Gastroesophageal sphincter (tissue), 4 donors: ENCODE results near the gene DGAT2. TPM values are rescaled to one million over a fixed set of nuclear protein-coding genes. Genes with fewer than 3 reads are reported as not detected.

ENCODE experiments used
- ATAC-seq: fragments of 150-250 bp; one replicate; pipeline ENCODE4 v1.9.1; 2016; ENCODE audit warnings: mild to moderate bottlenecking, moderate library complexity
- H3K27ac ChIP-seq, 4 donors: fragments of 200-600 bp; sonication (generic) in 3 of 4; 1 replicate in 3 of 4; 2 replicates in 1 of 4; pipeline ENCODE4 v1.5.1; 2016 to 2019
- H3K27me3 ChIP-seq: fragments of 200-600 bp; sonication (generic); one replicate; pipeline ENCODE4 v1.5.1; 2019
- H3K36me3 ChIP-seq, 2 donors: fragments of 200-600 bp; sonication (generic); one replicate each; pipeline ENCODE4 v1.5.1; 2019; ENCODE audit warnings: control low read depth in 1 of 2
- H3K4me1 ChIP-seq, 3 donors: fragments of 200-600 bp; sonication (generic); 1 replicate in 2 of 3; 2 replicates in 1 of 3; pipeline ENCODE4 v1.5.1; 2016 to 2019; ENCODE audit warnings: control low read depth in 2 of 3
- H3K4me3 ChIP-seq, 2 donors: fragments of 200-600 bp; sonication (generic); one replicate each; pipeline ENCODE4 v1.5.1; 2019; ENCODE audit warnings: mild to moderate bottlenecking in 1 of 2, moderate library complexity in 1 of 2
- H3K9me3 ChIP-seq, 3 donors: fragments of 200-600 bp; sonication (generic); one replicate each; pipeline ENCODE4 v1.5.1; 2017 to 2019; ENCODE audit warnings: control low read depth in 2 of 3
- EP300 ChIP-seq: sonication (generic); formaldehyde crosslinking; IDR thresholded peaks from one replicate; pipeline ENCODE4 v1.6.1; 2017; ENCODE audit warnings: antibody characterized with exemption, mild to moderate bottlenecking
- POLR2A ChIP-seq, 2 donors: fragments of 450-650 bp; IDR thresholded peaks; one replicate each; pipeline ENCODE4 v1.6.1; 2017; ENCODE audit warnings: antibody characterized with exemption in 2 of 2, mild to moderate bottlenecking in 2 of 2, moderate library complexity in 1 of 2
- POLR2AphosphoS5 ChIP-seq: sonication (generic); formaldehyde crosslinking; IDR thresholded peaks from one replicate; pipeline ENCODE4 v1.6.1; 2017; ENCODE audit warnings: antibody characterized with exemption
- WGBS, 2 donors: methylation state at CpG; one replicate each; pipeline ENCODE4 v1.1.5; 2018; ENCODE audit warnings: low coverage in 1 of 2; 5-methylcytosine and 5-hydroxymethylcytosine counted together
- total RNA-seq, 4 donors: library from RNA; depleted of rRNA; stranded (reverse); fragments of >200 nt; gene quantifications; one replicate each; pipeline ENCODE4 v1.1.0, GENCODE V29; 2016
- TF ChIP-seq, protein P1 (sequence below), 4 experiments: fragments of 200-600 bp in 2 of 4; fragments of 450-650 bp in 2 of 4; sonication (generic) in 1 of 4; IDR thresholded peaks; one replicate each; pipeline ENCODE4 v1.5.1; 2017 to 2019; ENCODE audit warnings: antibody characterized with exemption in 4 of 4, mild to moderate bottlenecking in 2 of 4, moderate library complexity in 2 of 4

The DGAT2 gene
- total RNA-seq, 4 donors from 2014 or later, result 0.74 to 14.4 (median 1.5) TPM

DNA sequence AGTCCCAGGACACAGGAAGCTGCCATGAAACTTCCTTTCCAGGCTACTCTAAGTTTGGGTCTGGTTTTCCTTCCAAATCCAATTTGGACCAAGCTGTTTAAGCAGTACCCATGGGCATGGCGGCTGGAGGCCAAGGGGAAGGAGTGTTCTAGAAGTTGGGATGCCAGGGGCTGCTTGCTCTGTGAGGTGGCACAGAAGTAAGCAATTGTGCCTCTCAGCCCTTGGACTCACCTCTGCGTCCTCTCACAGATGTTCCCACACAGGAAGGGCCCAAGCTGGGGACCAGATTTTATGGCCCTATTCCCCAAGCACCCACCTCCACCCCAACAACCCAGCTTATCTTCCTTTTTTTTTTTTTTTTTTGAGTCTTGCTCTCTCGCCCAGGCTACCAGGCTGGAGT lies 3.5 kb upstream of the DGAT2 start:
- Histone ChIP-seq H3K4me1 (peaks cover 0 to 22% (median 12%) of the 10 kb centered on the region in 3 donors), H3K36me3 (no peaks in the 10 kb centered on the region), H3K27me3 (peaks cover 14% of the 10 kb centered on the region), H3K9me3 (no peaks in the 10 kb centered on the region), H3K27ac (no peak overlapping the region), H3K4me3 (no peak overlapping the region)
- TF ChIP-seq, protein P1, sequence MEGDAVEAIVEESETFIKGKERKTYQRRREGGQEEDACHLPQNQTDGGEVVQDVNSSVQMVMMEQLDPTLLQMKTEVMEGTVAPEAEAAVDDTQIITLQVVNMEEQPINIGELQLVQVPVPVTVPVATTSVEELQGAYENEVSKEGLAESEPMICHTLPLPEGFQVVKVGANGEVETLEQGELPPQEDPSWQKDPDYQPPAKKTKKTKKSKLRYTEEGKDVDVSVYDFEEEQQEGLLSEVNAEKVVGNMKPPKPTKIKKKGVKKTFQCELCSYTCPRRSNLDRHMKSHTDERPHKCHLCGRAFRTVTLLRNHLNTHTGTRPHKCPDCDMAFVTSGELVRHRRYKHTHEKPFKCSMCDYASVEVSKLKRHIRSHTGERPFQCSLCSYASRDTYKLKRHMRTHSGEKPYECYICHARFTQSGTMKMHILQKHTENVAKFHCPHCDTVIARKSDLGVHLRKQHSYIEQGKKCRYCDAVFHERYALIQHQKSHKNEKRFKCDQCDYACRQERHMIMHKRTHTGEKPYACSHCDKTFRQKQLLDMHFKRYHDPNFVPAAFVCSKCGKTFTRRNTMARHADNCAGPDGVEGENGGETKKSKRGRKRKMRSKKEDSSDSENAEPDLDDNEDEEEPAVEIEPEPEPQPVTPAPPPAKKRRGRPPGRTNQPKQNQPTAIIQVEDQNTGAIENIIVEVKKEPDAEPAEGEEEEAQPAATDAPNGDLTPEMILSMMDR (IDR thresholded peaks at IDR 0.05), result no peak
- TF ChIP-seq POLR2AphosphoS5, result no peak
- no peak for TF ChIP-seq POLR2A (IDR thresholded peaks at IDR 0.05)
- TF ChIP-seq EP300, result no peak
- 100% methylated on average over 2 to 3 of the region's 3 CpGs for WGBS, 2 donors
- ATAC-seq, result no peak

DNA sequence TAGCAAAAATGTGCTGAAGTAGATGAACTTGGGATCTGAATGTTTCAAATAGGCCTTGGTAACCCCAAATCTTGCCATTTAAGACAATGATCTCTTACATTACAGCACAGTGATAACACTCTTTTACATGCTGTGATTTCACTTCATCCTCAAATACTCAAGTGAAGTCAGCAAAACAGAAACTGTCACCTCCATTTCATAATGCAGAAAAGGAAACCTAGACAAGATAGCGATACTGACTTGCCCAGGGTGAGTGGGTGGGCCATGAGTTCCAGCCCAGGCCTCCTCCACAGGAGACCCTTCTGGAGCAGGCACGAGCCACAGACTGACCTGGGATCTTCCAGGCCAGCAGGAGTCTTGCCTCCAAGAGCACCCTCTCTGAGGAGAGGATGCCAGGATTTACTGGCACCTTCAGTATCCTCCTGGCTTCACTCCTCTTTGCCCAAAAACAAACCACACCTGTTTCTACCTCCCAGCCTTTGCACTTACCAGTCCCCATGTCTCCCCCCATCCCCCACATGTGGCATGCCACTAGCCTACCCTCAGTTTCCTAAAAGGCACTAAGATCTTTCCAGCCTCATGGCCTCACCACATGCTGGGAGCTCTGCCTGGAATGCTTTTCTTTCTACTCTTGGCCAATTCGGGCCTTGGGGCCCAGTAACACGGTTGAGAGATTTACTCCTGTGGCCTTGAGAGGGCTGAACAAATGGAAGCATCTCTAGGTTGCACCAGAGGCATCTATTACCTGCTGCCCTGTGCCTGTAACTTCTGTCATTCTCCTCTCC lies 1.9 kb upstream of the DGAT2 start:
- no peak for ATAC-seq
- no peaks in the 10 kb centered on the region for H3K9me3 ChIP-seq
- WGBS, 2 donors, result 80% methylated on average over 3 of the region's 4 CpGs; no CpG with 5 or more reads in 1 of the 2 donors
- H3K27me3 ChIP-seq, result peaks cover 14% of the 10 kb centered on the region
- H3K27ac ChIP-seq, result no peak overlapping the region
- H3K4me3 ChIP-seq, result no peak overlapping the region
- H3K4me1 ChIP-seq, result peaks cover 0 to 22% (median 12%) of the 10 kb centered on the region in 3 donors
- TF ChIP-seq EP300 (no peak), POLR2A (IDR thresholded peaks at IDR 0.05) (no peak), POLR2AphosphoS5 (no peak)
- TF ChIP-seq, protein P1 (IDR thresholded peaks at IDR 0.05), result no peak
- H3K36me3 ChIP-seq, result no peaks in the 10 kb centered on the region

DNA sequence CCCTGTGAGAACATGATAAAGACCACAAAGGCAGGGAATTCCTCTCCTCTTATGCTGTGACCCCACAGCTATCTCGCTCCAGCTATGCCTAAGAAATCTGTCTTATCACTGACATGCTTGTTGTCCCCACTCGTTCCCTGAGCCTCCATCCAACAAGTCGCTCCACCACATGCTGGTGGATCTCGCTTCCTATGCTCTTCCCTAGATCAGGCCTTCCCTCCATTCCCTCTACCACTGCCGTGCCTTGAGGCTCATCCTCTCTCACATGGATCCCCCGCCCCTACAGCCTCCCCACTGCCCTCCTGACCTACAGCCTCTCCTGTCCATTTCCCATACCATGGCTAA lies 1.4 kb upstream of the DGAT2 start:
- ATAC-seq, result no peak
- WGBS, 2 donors, result 95 to 100% methylated on average over 2 to 6 of the region's 6 CpGs

GRCh38 chr11:75767793-75768111 lies 826 bp upstream of the DGAT2 start:
- Histone ChIP-seq H3K27me3 (peaks cover 14% of the 10 kb centered on the region), H3K4me3 (peak overlapping the region in 1 of 2 donors; percentile 55), H3K4me1 (peaks cover 0 to 22% (median 12%) of the 10 kb centered on the region in 3 donors), H3K36me3 (no peaks in the 10 kb centered on the region), H3K9me3 (no peaks in the 10 kb centered on the region), H3K27ac (no peak overlapping the region)
- WGBS, 2 donors, result 63% methylated on average over 1 of the region's 1 CpG; no CpG with 5 or more reads in 1 of the 2 donors
- TF ChIP-seq POLR2AphosphoS5, result no peak
- no peak for TF ChIP-seq POLR2A (IDR thresholded peaks at IDR 0.05)
- no peak for TF ChIP-seq EP300
- TF ChIP-seq, protein P1 (IDR thresholded peaks at IDR 0.05), result no peak
- no peak for ATAC-seq

More for the DNA sequence above, 1.4 kb upstream of the DGAT2 start:
- H3K4me3 ChIP-seq, result no peak overlapping the region
- no peak for TF ChIP-seq POLR2AphosphoS5
- TF ChIP-seq, protein P1 (IDR thresholded peaks at IDR 0.05), result no peak
- no peak for TF ChIP-seq EP300
- no peak for TF ChIP-seq POLR2A (IDR thresholded peaks at IDR 0.05)
- no peak overlapping the region for H3K27ac ChIP-seq
- H3K36me3 ChIP-seq, result no peaks in the 10 kb centered on the region
- no peaks in the 10 kb centered on the region for H3K9me3 ChIP-seq
- peaks cover 0 to 22% (median 12%) of the 10 kb centered on the region in 3 donors for H3K4me1 ChIP-seq
- peaks cover 14% of the 10 kb centered on the region for H3K27me3 ChIP-seq
